ENCODE measurements around the gene CEACAM1.
"Not testable (repeated sequence)": the region's sequence is repeated elsewhere in the genome, so short reads cannot be mapped to it uniquely, and the experiment has no call there.

The CEACAM1 gene

DNA sequence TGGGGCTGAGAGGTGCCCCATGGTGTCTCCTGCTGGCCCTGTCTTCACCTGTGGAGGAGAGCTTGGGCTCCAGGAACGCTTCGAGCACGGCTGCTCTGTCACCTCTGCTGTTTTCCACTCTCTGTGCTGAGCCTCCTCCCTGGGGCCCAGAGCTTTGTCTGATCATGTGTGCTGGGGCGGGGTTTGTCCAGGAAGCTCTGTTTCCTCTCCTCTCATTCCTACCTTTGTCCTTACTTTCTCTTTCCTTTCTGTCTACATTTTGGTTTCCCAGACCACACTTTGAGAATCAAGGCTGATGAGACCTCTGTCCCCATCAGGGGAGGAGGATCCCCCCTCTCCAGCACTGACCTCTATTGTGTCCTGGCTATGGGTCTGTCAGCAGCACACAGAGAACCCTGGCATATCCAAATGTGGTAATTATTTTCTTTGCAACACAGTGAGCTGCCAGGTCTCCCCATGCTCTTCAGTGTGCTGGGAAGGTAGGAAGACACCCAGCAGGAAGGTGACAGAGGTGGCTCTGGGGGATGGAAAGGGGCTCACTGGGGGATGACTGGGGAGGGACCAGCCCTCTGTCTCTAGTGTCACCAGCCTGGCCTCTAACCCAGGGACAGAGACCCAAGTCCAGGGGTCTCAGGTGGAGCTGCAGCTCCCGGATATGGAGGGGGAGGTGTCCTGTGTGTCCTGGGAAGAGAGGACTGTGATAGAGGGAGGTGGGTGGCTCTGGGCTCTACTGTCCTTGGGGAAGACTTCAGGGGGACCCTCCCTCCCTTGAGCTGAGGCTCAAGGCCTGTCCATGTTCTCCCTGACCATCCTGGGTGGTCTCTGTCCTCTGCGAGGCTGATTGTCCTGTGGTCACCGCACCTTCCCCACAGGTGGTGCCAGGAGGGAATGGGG, at the start of gene CEACAM1:
TSS of gene CEACAM1 (minus strand) at position 128 of the 894 bp plus-strand sequence. CDS start at position 21, 107 bp downstream.
- TF ChIP-seq POLR2A (IDR thresholded peaks at IDR 0.05; ENCODE audit: low read depth, low read length), result no peak
- FAIRE-seq (no peak), DNase-seq (ENCODE audit: insufficient read length, low spot score) (peak; percentile 40)

DNA sequence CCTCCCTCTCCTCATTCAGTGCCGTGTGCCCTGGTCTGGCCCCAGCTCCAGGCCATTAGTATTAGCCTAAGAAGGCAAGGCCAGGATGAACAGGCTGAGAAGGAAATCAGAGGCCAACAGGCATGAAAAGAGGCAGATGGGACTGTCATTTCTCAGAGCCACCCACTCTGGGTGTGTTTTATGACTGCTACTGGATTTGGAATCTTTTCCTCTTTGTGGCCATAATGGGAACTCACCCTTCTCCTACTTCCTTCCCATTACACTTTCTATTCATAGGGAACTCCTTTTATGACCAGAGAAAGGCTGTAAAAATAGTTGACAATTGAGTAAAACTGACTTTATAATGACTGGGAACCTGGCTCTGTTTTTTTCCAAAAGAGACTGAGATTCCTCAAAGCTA, 48.7 kb upstream of the CEACAM1 start:
- DNase-seq (ENCODE audit: insufficient read length, low spot score), result no peak

GRCh38 chr19:42576241-42576640, 48.0 kb upstream of the CEACAM1 start:
- TF ChIP-seq POLR2A (IDR thresholded peaks at IDR 0.05; ENCODE audit: low read depth, low read length), result no peak
- no peak for DNase-seq (ENCODE audit: insufficient read length, low spot score)
- FAIRE-seq, result no peak

More for the DNA sequence above, 48.7 kb upstream of the CEACAM1 start:
- no peak for TF ChIP-seq POLR2A (IDR thresholded peaks at IDR 0.05; ENCODE audit: low read depth, low read length)
- FAIRE-seq, result no peak

- DNase-seq (ENCODE audit: insufficient read length, low spot score), result no peak
- no peak for TF ChIP-seq POLR2A (IDR thresholded peaks at IDR 0.05; ENCODE audit: low read depth, low read length)
Observed at GRCh38 chr19:42573642-42574041, 45.4 kb upstream of the CEACAM1 start.

GRCh38 chr19:42571116-42571515, 42.8 kb upstream of the CEACAM1 start:
- FAIRE-seq (no peak), DNase-seq (ENCODE audit: insufficient read length, low spot score) (no peak)
- no peak for TF ChIP-seq POLR2A (IDR thresholded peaks at IDR 0.05; ENCODE audit: low read depth, low read length)

More at GRCh38 chr19:42573642-42574041, 45.4 kb upstream of the CEACAM1 start:
- FAIRE-seq, result no peak

GRCh38 chr19:42569193-42569592, 40.9 kb upstream of the CEACAM1 start:
- DNase-seq (ENCODE audit: insufficient read length, low spot score) (no peak), FAIRE-seq (no peak)
- no peak for TF ChIP-seq POLR2A (IDR thresholded peaks at IDR 0.05; ENCODE audit: low read depth, low read length)

GRCh38 chr19:42568006-42568405, 39.7 kb upstream of the CEACAM1 start:
- TF ChIP-seq POLR2A (IDR thresholded peaks at IDR 0.05; ENCODE audit: low read depth, low read length), result no peak
- DNase-seq (ENCODE audit: insufficient read length, low spot score) (no peak), FAIRE-seq (no peak)

- no peak for DNase-seq (ENCODE audit: insufficient read length, low spot score)
- FAIRE-seq, result no peak
Observed at GRCh38 chr19:42567567-42567966, 39.3 kb upstream of the CEACAM1 start.

DNA sequence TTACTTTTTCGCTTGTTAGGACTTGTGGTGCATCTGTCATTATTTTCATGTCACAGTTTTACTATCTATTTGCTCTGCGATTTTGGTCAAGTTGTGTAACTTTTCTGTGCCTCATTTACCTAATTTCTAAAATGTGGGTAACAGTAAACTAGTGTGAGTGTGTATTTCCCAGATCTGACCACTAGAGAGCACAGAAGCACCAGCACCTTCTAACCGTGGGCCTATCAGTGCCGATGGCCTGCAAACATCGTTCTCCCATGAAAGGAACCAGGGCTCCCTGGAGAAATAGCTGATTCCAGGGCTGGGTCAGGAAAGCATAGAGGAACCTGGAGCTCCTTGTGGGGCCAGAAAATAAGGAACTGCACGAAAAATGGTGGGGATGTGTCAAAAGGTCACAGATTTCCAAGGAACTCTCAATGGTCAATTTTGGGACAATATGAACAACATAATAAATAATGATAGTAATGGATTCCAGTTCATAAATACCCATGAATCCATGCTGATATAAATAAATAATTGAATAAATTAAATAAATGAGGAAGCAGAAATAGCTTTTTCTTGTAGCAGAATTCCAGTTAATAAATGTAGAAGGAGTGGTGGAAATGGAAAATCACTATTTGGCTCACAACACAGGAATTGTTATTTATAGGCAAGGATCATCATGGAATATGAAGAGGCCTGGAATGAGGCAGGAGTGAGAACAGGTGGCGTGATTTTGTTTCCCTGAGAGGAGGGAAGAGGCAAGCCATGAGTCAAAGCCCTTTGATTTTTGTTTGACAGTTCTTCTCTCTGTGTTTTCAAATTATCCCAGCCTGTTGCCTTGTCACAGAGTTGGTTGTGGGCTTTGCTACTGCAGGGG, 35.3 kb upstream of the CEACAM1 start:
- peak; percentile 15 for FAIRE-seq

More at GRCh38 chr19:42567567-42567966, 39.3 kb upstream of the CEACAM1 start:
- no peak for TF ChIP-seq POLR2A (IDR thresholded peaks at IDR 0.05; ENCODE audit: low read depth, low read length)

GRCh38 chr19:42561512-42561911, 33.2 kb upstream of the CEACAM1 start:
- no peak for TF ChIP-seq POLR2A (IDR thresholded peaks at IDR 0.05; ENCODE audit: low read depth, low read length)
- FAIRE-seq (no peak), DNase-seq (ENCODE audit: insufficient read length, low spot score) (no peak)

More for the DNA sequence above, 35.3 kb upstream of the CEACAM1 start:
- no peak for TF ChIP-seq POLR2A (IDR thresholded peaks at IDR 0.05; ENCODE audit: low read depth, low read length)
- DNase-seq (ENCODE audit: insufficient read length, low spot score), result peak; percentile 60

DNA sequence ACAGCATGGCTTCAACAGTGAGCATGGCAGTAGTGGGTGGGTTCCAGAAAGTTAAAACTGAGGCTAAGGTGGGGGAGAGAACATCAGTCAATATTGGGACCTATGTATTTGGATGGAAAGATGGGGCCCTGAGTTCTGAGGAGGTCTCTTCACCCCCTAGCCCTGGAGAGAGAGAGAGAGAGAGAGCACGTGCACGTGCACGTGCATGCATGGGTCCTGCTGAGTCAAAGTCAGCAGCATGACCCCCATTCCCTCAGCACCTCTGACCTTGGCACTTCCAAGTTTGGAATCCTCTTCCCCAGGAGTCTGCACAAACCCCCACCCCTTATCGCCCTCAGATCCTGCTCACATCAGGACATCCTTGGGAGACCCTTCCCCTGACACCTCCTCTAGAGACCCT, 32.5 kb upstream of the CEACAM1 start:
- no peak for TF ChIP-seq POLR2A (IDR thresholded peaks at IDR 0.05; ENCODE audit: low read depth, low read length)

DNA sequence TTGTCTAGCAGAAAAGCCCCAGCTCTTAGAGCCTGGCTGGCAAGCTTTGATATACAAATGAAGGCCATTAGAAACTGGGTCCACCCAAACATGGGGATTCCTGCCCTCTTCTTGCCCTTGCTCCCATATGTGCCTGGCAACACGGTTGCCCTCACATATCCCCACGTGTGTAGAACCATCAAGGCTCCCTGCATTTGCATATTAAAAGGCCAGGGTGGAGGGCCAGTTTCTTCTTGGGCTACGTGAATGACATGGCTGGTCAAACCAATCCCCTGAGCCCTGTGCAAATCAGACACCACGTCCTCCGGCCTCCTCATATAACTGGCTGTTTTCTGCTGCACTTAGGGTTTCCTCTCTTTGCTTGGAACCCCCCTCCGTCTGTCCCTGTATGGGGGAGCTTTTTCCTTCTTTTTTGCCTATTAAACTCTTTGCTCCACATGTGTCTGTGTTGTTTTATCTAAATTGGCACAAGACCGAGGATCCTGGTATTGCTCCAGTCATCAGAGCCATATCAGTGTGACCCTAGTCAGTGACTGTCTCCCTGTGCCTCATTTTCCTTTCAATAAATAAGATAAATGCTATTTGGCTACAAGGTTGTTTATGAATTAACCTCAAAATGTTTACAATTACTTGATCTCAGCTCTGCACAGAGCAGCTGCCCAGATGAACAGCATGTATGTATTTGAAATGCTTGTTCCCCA, 30.3 kb upstream of the CEACAM1 start:
- FAIRE-seq, result no peak
- DNase-seq (ENCODE audit: insufficient read length, low spot score), result no peak
- TF ChIP-seq POLR2A (IDR thresholded peaks at IDR 0.05; ENCODE audit: low read depth, low read length), result no peak

More for the DNA sequence above, 32.5 kb upstream of the CEACAM1 start:
- DNase-seq (ENCODE audit: insufficient read length, low spot score), result no peak
- no peak for FAIRE-seq

DNA sequence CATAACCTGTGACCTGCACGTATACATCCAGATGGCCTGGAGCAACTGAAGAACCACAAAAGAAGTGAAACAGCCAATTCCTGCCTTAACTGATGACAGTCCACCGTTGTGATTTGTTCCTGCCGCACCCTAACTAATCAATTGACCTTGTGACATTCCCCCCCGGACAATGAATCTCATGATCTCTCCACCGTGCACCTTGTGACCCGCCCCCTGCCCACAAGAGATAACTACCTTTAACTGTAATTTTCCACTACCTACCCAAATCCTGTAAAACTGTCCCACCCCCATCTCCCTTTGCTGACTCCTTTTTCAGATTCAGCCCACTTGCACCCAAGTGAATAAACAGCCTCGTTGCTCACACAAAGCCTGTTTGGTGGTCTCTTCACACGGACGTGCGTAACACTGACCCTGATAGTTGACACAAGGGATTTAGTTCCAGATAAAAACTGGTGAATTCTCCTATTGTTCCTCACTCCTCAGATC, 29.1 kb upstream of the CEACAM1 start:
- DNase-seq (ENCODE audit: insufficient read length, low spot score); FAIRE-seq: not testable (repeated sequence)

Data from H54 (cell line).